ENCODE measurements around the gene FBXO22.
"Not testable (repeated sequence)": the region's sequence is repeated elsewhere in the genome, so short reads cannot be mapped to it uniquely, and the experiment has no call there.

The FBXO22 gene

DNA sequence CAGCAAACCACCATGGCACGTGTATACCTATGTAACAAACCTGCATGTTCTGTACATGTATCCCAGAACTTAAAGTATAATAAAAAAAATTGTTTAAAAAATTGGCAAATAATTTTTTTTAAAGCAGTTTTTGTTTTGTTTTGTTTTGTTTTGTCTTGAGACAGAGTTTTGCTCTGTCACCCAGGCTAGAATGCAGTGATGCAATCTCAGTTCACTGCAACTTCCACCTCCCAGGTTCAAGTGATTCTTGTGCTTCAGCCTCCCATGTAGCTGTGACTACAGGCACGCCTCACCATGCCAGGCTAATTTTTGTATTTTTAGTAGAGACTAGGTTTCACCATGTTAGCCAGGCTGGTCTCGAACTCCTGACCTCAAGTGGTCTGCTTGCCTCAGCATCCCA is 81.0 kb downstream of the FBXO22 start:
- not testable (repeated sequence) for DNase-seq

DNA sequence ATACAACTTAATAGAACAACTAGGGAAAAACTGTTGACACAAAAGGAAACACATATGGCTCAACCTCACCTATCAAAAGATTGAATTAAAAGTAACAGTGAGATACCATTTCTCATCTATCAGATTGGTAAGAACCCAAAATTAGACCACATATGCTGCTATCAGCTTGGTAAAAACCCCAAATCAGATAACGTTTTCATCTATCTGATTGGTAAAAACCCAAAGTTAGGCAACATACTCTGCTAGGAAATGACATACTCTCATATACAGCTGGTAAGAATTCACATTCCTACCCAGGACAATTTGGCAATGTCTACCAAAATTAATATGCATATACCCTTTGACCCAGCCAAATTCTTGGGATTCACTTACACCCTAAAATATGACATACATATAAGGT is 82.3 kb downstream of the FBXO22 start:
- no peak for DNase-seq

- DNase-seq: no peak
Measured at GRCh38 chr15:75989045-75989444, 85.4 kb downstream of the FBXO22 start.

DNA sequence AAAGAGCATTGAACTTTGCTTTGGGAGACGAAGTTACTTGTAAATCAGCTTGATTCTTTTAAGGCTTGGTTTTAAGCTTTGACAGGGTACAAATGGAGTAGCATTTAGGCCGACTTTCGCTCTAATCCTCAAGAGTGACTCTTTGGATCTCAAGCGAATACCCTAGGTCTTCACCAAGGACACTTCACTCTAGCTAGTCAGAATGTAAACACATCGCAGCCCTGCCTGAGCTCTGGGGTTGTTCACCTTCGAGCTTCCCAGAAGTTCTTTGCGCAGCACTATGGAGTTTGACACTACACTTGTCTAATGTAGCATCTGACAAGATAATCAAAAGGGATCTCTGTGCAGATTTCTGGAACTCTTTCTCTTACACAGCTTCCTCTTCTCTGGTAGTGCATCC is 86.2 kb downstream of the FBXO22 start:
- DNase-seq: no peak

Data from cortex of kidney (tissue), 1 donor.